ENCODE data around the gene SOX11. TPM values are rescaled to one million over a fixed set of nuclear protein-coding genes. Genes with fewer than 3 reads are reported as not detected.
A peak's percentile ranks its signal among the peaks of the same experiment; 100 is the strongest.

The SOX11 gene
- total and polyA plus RNA-seq, 4 donors, result 22.1 to 74.0 (median 40.5) TPM

DNA sequence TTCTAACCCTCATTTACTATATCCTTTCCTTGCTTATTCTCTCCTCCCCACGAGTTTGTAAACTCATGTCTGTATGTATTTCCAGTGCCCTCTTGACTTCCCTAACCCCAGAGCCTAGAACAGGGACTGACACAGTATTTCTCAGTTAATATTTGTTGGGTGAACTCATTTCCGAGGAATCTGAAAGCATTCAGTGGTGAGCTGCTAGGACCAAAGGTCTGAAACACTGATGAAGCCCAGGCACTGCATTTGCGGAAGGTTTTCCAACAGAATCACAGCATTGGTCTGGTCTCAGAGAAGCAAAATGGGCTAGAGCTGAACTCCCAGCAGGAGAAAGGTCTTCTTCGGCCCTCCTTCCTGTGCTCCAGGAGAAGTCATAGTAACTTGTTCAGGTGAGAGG lies 56.8 kb downstream of the SOX11 start:
- H3K4me3 ChIP-seq (ENCODE audit: low read depth, low read length), result no peak overlapping the region
- 96% methylated on average over 3 of the region's 4 CpGs for WGBS (ENCODE audit: insufficient coverage)
- no peaks in the 10 kb centered on the region for H3K36me3 ChIP-seq (ENCODE audit: control insufficient read depth, insufficient read depth, low read length)
- DNase-seq (ENCODE audit: low read depth in 4 of 6, low spot score in 6 of 6), result no peak
- no peaks in the 10 kb centered on the region for H3K27me3 ChIP-seq (ENCODE audit: control insufficient read depth, insufficient read depth, low read length)
- no peak overlapping the region for H3K27ac ChIP-seq (ENCODE audit: low read depth, low read length)
- H3K9me3 ChIP-seq (ENCODE audit: control insufficient read depth, insufficient read depth, low read length), result no peaks in the 10 kb centered on the region
- H3K4me1 ChIP-seq (ENCODE audit: control insufficient read depth, insufficient read depth, low read length), result peaks cover 7% of the 10 kb centered on the region

DNA sequence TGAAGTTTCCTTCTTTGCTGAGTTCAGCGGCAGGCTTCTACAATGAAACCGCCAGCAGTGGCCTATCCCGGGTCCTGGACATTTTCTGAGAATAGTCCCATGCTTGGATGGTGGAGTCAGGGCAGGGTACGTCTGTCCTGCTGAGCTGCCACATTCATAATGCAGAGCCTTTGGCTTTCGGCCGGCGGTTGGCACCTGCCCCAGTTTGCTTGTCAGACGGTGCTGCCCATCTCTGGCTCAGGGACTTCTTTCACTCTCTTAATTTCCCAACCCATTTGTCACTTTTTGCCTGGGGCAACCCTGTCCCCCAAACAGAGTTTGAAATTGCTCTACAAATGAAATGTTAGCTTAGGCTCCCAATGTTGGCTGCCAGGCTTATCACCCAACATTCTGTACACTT lies 57.2 kb downstream of the SOX11 start:
- WGBS (ENCODE audit: insufficient coverage), result 46% methylated on average over 8 of the region's 8 CpGs
- H3K27me3 ChIP-seq (ENCODE audit: control insufficient read depth, insufficient read depth, low read length), result no peaks in the 10 kb centered on the region
- H3K4me3 ChIP-seq (ENCODE audit: low read depth, low read length), result no peak overlapping the region
- peak in 2 of 6 donors; percentile 81 to 82 for DNase-seq (ENCODE audit: low read depth in 4 of 6, low spot score in 6 of 6)
- H3K27ac ChIP-seq (ENCODE audit: low read depth, low read length), result no peak overlapping the region
- no peaks in the 10 kb centered on the region for H3K36me3 ChIP-seq (ENCODE audit: control insufficient read depth, insufficient read depth, low read length)
- peaks cover 7% of the 10 kb centered on the region for H3K4me1 ChIP-seq (ENCODE audit: control insufficient read depth, insufficient read depth, low read length)
- no peaks in the 10 kb centered on the region for H3K9me3 ChIP-seq (ENCODE audit: control insufficient read depth, insufficient read depth, low read length)

Measured in spinal cord (tissue), 10 donors.